22Rv1 (cell line): ENCODE measurements around the gene C2orf76.

Source experiments
- H3K27ac ChIP-seq: fragments of 450-650 bp; 2 replicates; pipeline ENCODE4 v1.5.1; 2017
- CTCF ChIP-seq: fragments of 450-650 bp; IDR thresholded peaks from 2 replicates; pipeline ENCODE4 v1.5.1; 2017; ENCODE audit warnings: mild to moderate bottlenecking
- ZFX ChIP-seq: fragments of 450-650 bp; IDR thresholded peaks from 2 replicates; pipeline ENCODE4 v1.6.1; 2017; ENCODE audit warnings: antibody characterized with exemption, borderline replicate concordance

The C2orf76 gene

DNA sequence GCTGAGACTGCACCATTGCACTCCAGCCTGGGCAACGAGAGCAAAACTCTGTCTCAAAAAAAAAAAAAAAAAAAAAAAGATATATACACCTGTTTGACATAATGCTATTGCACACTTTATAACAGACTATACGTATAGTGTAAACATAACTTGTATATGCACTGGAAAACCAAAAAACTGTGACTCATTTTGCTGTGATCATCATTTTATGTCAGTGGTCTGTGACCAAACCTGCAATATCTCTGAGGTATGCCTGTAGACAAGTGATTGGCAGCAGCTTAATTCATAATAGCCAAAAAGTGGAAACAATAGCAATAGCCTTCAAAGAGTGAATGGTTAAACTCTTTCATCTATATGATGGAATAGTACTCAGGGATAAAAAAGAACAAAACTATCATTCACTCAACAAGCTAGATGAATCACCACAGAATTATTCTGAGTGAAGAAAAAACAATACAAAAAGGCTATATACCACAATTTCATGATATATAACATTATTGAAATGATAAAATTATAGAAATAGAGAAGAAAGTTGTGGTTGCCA lies 6.1 kb downstream of the C2orf76 start:
- TF ChIP-seq CTCF, result no peak
- TF ChIP-seq ZFX, result no peak
- H3K27ac ChIP-seq, result no peak overlapping the region

DNA sequence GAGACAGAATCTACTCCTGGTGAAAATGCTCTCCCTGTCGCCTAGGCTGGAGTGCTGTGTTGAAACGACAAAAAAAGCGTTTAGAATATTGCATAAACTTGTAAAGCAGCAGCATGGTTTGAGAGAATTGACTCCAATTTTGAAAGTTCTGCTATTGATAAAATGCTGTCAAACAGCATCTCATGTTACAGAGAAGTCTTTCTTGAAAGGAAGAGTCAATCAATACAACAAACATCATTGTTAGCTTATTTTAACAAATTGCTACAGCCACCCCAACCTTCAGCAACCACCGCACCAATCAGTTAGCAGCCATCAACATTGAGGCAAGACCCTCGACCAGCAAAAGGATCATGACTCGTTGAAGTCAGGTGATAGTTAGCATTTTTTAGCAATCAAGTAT lies 6.9 kb downstream of the C2orf76 start:
- H3K27ac ChIP-seq, result no peak overlapping the region

GRCh38 chr2:119354860-119355259 lies 11.8 kb downstream of the C2orf76 start:
- TF ChIP-seq ZFX (no peak), CTCF (no peak)
- no peak overlapping the region for H3K27ac ChIP-seq

More for the DNA sequence above, 6.9 kb downstream of the C2orf76 start:
- no peak for TF ChIP-seq ZFX
- TF ChIP-seq CTCF, result no peak

- TF ChIP-seq CTCF, result no peak
- TF ChIP-seq ZFX, result no peak
- H3K27ac ChIP-seq, result no peak overlapping the region
These were observed 14.3 kb downstream of the C2orf76 start for GRCh38 chr2:119352357-119352756.

DNA sequence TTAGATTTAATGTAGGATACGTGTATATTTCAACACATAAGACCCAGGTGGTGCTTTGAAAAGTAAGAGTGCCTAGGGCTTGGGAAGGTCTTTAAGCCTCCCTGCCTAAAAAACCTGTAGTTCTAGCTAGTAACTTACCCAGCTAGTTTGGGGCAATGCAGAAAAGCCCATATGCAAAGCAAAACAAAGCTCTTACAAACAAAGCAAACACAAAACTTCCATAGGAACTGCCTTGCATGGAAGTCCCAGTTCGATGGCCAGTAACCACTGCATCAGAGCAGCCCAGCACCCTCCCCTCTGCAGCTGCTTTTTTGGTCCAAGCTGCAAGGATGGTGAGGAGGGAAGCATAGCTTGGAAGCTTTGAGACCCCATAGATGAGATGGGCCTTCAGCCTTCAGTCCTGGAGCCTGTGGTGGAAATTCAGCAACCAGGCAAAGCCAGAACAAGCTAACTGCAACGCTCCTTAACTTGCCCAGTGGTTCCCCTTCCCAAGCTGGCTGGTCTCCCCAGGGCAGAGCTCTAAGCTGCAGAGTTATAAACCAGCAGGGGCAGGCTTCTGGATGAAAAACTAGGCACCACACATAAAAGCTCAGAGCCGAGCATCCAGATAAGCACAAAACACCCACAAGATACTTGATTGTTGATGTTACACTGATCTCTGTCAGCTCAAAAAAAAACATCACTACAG lies 16.2 kb downstream of the C2orf76 start:
- H3K27ac ChIP-seq, result no peak overlapping the region
- no peak for TF ChIP-seq CTCF
- no peak for TF ChIP-seq ZFX

GRCh38 chr2:119349289-119349688 lies 17.3 kb downstream of the C2orf76 start:
- no peak overlapping the region for H3K27ac ChIP-seq
- TF ChIP-seq CTCF, result no peak
- TF ChIP-seq ZFX, result no peak

DNA sequence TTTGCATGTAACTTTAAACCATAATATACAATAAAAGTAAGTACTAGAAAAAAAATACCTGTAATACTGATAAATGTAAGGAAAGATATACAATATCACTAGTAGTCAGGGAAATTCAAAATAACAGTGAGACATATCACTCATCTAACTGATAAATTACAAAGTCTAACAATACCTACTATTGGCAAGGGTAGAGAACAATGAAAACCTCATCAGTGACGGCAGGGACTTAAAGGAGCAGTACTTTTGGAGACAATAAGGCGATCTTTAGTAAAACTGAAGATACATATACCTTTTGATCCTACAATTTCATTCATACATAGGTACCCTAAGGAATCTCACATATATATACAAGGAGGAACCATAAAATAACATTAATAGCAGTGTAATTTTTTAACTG lies 24.9 kb downstream of the C2orf76 start:
- no peak for TF ChIP-seq CTCF
- TF ChIP-seq ZFX, result no peak

More for the DNA sequence above, 24.9 kb downstream of the C2orf76 start:
- no peak overlapping the region for H3K27ac ChIP-seq
